ENCODE results near the gene ELL. TPM values are rescaled to one million over a fixed set of nuclear protein-coding genes. Genes with fewer than 3 reads are reported as not detected.

ELL gene
- total RNA-seq, 1 donor from 2014 or later, result 24.5 TPM

- no peaks in the 10 kb centered on the region for H3K9me3 ChIP-seq (ENCODE audit: control insufficient read depth in 3 of 3, low read length in 3 of 3)
- peaks cover 11 to 16% (median 13%) of the 10 kb centered on the region in 3 donors for H3K36me3 ChIP-seq (ENCODE audit: control insufficient read depth in 3 of 3, insufficient read depth in 3 of 3, low read length in 3 of 3)
- no peak overlapping the region for H3K4me3 ChIP-seq (ENCODE audit: low read length in 3 of 3)
- peak overlapping the region; percentile 37 for H3K27ac ChIP-seq (ENCODE audit: low read depth, low read length)
- H3K9ac ChIP-seq (ENCODE audit: low read depth in 1 of 3, low read length in 3 of 3), result peak overlapping the region in 1 of 3 donors; percentile 16
- H3K4me1 ChIP-seq (ENCODE audit: control insufficient read depth in 3 of 3, insufficient read depth in 3 of 3, low read length in 3 of 3), result peaks cover 75 to 80% (median 79%) of the 10 kb centered on the region in 3 donors
- H3K27me3 ChIP-seq (ENCODE audit: control insufficient read depth in 3 of 3, insufficient read depth in 3 of 3, low read length in 3 of 3), result no peaks in the 10 kb centered on the region
Measured at GRCh38 chr19:18475004-18475453, 46.8 kb downstream of the ELL start.

- peak overlapping the region in 1 of 3 donors; percentile 45 for H3K9ac ChIP-seq (ENCODE audit: low read depth in 1 of 3, low read length in 3 of 3)
- H3K9me3 ChIP-seq (ENCODE audit: control insufficient read depth in 3 of 3, low read length in 3 of 3), result no peaks in the 10 kb centered on the region
- H3K36me3 ChIP-seq (ENCODE audit: control insufficient read depth in 3 of 3, insufficient read depth in 3 of 3, low read length in 3 of 3), result peaks cover 11 to 16% (median 13%) of the 10 kb centered on the region in 3 donors
- no peaks in the 10 kb centered on the region for H3K27me3 ChIP-seq (ENCODE audit: control insufficient read depth in 3 of 3, insufficient read depth in 3 of 3, low read length in 3 of 3)
- H3K4me3 ChIP-seq (ENCODE audit: low read length in 3 of 3), result peak overlapping the region in 1 of 3 donors; percentile 22
- peaks cover 75 to 81% (median 79%) of the 10 kb centered on the region in 3 donors for H3K4me1 ChIP-seq (ENCODE audit: control insufficient read depth in 3 of 3, insufficient read depth in 3 of 3, low read length in 3 of 3)
- H3K27ac ChIP-seq (ENCODE audit: low read depth, low read length), result peak overlapping the region; percentile 37
Measured at GRCh38 chr19:18474366-18474887, 47.4 kb downstream of the ELL start.

- Histone ChIP-seq H3K36me3 (ENCODE audit: control insufficient read depth in 3 of 3, insufficient read depth in 3 of 3, low read length in 3 of 3) (peaks cover 11 to 16% (median 13%) of the 10 kb centered on the region in 3 donors), H3K27me3 (ENCODE audit: control insufficient read depth in 3 of 3, insufficient read depth in 3 of 3, low read length in 3 of 3) (no peaks in the 10 kb centered on the region), H3K27ac (ENCODE audit: low read depth, low read length) (peak overlapping the region; percentile 37), H3K4me3 (ENCODE audit: low read length in 3 of 3) (no peak overlapping the region), H3K4me1 (ENCODE audit: control insufficient read depth in 3 of 3, insufficient read depth in 3 of 3, low read length in 3 of 3) (peaks cover 75 to 81% (median 80%) of the 10 kb centered on the region in 3 donors), H3K9ac (ENCODE audit: low read depth in 1 of 3, low read length in 3 of 3) (peak overlapping the region in 2 of 3 donors; percentile 21 to 45), H3K9me3 (ENCODE audit: control insufficient read depth in 3 of 3, low read length in 3 of 3) (no peaks in the 10 kb centered on the region)
Measured at GRCh38 chr19:18473706-18474087, 48.2 kb downstream of the ELL start.

- peaks cover 11 to 16% (median 13%) of the 10 kb centered on the region in 3 donors for H3K36me3 ChIP-seq (ENCODE audit: control insufficient read depth in 3 of 3, insufficient read depth in 3 of 3, low read length in 3 of 3)
- peak overlapping the region in 2 of 3 donors; percentile 43 to 45 for H3K9ac ChIP-seq (ENCODE audit: low read depth in 1 of 3, low read length in 3 of 3)
- H3K27ac ChIP-seq (ENCODE audit: low read depth, low read length), result peak overlapping the region; percentile 37
- no peaks in the 10 kb centered on the region for H3K27me3 ChIP-seq (ENCODE audit: control insufficient read depth in 3 of 3, insufficient read depth in 3 of 3, low read length in 3 of 3)
- H3K9me3 ChIP-seq (ENCODE audit: control insufficient read depth in 3 of 3, low read length in 3 of 3), result no peaks in the 10 kb centered on the region
- peaks cover 75 to 81% (median 80%) of the 10 kb centered on the region in 3 donors for H3K4me1 ChIP-seq (ENCODE audit: control insufficient read depth in 3 of 3, insufficient read depth in 3 of 3, low read length in 3 of 3)
- H3K4me3 ChIP-seq (ENCODE audit: low read length in 3 of 3), result no peak overlapping the region
Measured at GRCh38 chr19:18473003-18473705, 48.7 kb downstream of the ELL start.

- Histone ChIP-seq H3K4me1 (ENCODE audit: control insufficient read depth in 3 of 3, insufficient read depth in 3 of 3, low read length in 3 of 3) (peaks cover 78 to 79% (median 78%) of the 10 kb centered on the region in 3 donors), H3K9ac (ENCODE audit: low read depth in 1 of 3, low read length in 3 of 3) (peak overlapping the region in 1 of 3 donors; percentile 33), H3K27ac (ENCODE audit: low read depth, low read length) (no peak overlapping the region), H3K9me3 (ENCODE audit: control insufficient read depth in 3 of 3, low read length in 3 of 3) (no peaks in the 10 kb centered on the region), H3K27me3 (ENCODE audit: control insufficient read depth in 3 of 3, insufficient read depth in 3 of 3, low read length in 3 of 3) (no peaks in the 10 kb centered on the region), H3K4me3 (ENCODE audit: low read length in 3 of 3) (no peak overlapping the region), H3K36me3 (ENCODE audit: control insufficient read depth in 3 of 3, insufficient read depth in 3 of 3, low read length in 3 of 3) (peaks cover 9 to 13% (median 13%) of the 10 kb centered on the region in 3 donors)
Measured at GRCh38 chr19:18470787-18471186, 51.1 kb downstream of the ELL start.

- Histone ChIP-seq H3K4me3 (ENCODE audit: low read length in 3 of 3) (peak overlapping the region in 2 of 3 donors; percentile 9 to 13), H3K9ac (ENCODE audit: low read depth in 1 of 3, low read length in 3 of 3) (peak overlapping the region; percentile 39 to 66 (median 51)), H3K27me3 (ENCODE audit: control insufficient read depth in 3 of 3, insufficient read depth in 3 of 3, low read length in 3 of 3) (no peaks in the 10 kb centered on the region), H3K9me3 (ENCODE audit: control insufficient read depth in 3 of 3, low read length in 3 of 3) (no peaks in the 10 kb centered on the region), H3K36me3 (ENCODE audit: control insufficient read depth in 3 of 3, insufficient read depth in 3 of 3, low read length in 3 of 3) (peaks cover 9 to 15% (median 13%) of the 10 kb centered on the region in 3 donors), H3K27ac (ENCODE audit: low read depth, low read length) (peak overlapping the region; percentile 84), H3K4me1 (ENCODE audit: control insufficient read depth in 3 of 3, insufficient read depth in 3 of 3, low read length in 3 of 3) (peaks cover 78 to 80% (median 79%) of the 10 kb centered on the region in 3 donors)
Measured at GRCh38 chr19:18469069-18469846, 52.6 kb downstream of the ELL start.

- H3K9ac ChIP-seq (ENCODE audit: low read depth in 1 of 3, low read length in 3 of 3), result peak overlapping the region in 2 of 3 donors; percentile 64 to 66
- H3K36me3 ChIP-seq (ENCODE audit: control insufficient read depth in 3 of 3, insufficient read depth in 3 of 3, low read length in 3 of 3), result peaks cover 12 to 17% (median 13%) of the 10 kb centered on the region in 3 donors
- H3K27me3 ChIP-seq (ENCODE audit: control insufficient read depth in 3 of 3, insufficient read depth in 3 of 3, low read length in 3 of 3), result no peaks in the 10 kb centered on the region
- H3K27ac ChIP-seq (ENCODE audit: low read depth, low read length), result peak overlapping the region; percentile 84
- H3K4me1 ChIP-seq (ENCODE audit: control insufficient read depth in 3 of 3, insufficient read depth in 3 of 3, low read length in 3 of 3), result peaks cover 76 to 78% (median 77%) of the 10 kb centered on the region in 3 donors
- H3K4me3 ChIP-seq (ENCODE audit: low read length in 3 of 3), result no peak overlapping the region
- H3K9me3 ChIP-seq (ENCODE audit: control insufficient read depth in 3 of 3, low read length in 3 of 3), result no peaks in the 10 kb centered on the region
Measured at GRCh38 chr19:18468517-18468916, 53.4 kb downstream of the ELL start.

- peak overlapping the region; percentile 84 for H3K27ac ChIP-seq (ENCODE audit: low read depth, low read length)
- peaks cover 72 to 74% (median 73%) of the 10 kb centered on the region in 3 donors for H3K4me1 ChIP-seq (ENCODE audit: control insufficient read depth in 3 of 3, insufficient read depth in 3 of 3, low read length in 3 of 3)
- peak overlapping the region in 2 of 3 donors; percentile 64 to 66 for H3K9ac ChIP-seq (ENCODE audit: low read depth in 1 of 3, low read length in 3 of 3)
Measured at GRCh38 chr19:18467978-18468377, 53.9 kb downstream of the ELL start.

GRCh38 chr19:18466354-18466753, 55.5 kb downstream of the ELL start:
- peak overlapping the region; percentile 95 for H3K27ac ChIP-seq (ENCODE audit: low read depth, low read length)
- H3K4me1 ChIP-seq (ENCODE audit: control insufficient read depth in 3 of 3, insufficient read depth in 3 of 3, low read length in 3 of 3), result peaks cover 84 to 87% (median 85%) of the 10 kb centered on the region in 3 donors
- H3K36me3 ChIP-seq (ENCODE audit: control insufficient read depth in 3 of 3, insufficient read depth in 3 of 3, low read length in 3 of 3), result peaks cover 3 to 14% (median 12%) of the 10 kb centered on the region in 3 donors
- H3K9me3 ChIP-seq (ENCODE audit: control insufficient read depth in 3 of 3, low read length in 3 of 3), result no peaks in the 10 kb centered on the region
- H3K9ac ChIP-seq (ENCODE audit: low read depth in 1 of 3, low read length in 3 of 3), result peak overlapping the region; percentile 8 to 79 (median 32)
- no peaks in the 10 kb centered on the region for H3K27me3 ChIP-seq (ENCODE audit: control insufficient read depth in 3 of 3, insufficient read depth in 3 of 3, low read length in 3 of 3)
- no peak overlapping the region for H3K4me3 ChIP-seq (ENCODE audit: low read length in 3 of 3)

More at GRCh38 chr19:18467978-18468377, 53.9 kb downstream of the ELL start:
- Histone ChIP-seq H3K27me3 (ENCODE audit: control insufficient read depth in 3 of 3, insufficient read depth in 3 of 3, low read length in 3 of 3) (no peaks in the 10 kb centered on the region), H3K9me3 (ENCODE audit: control insufficient read depth in 3 of 3, low read length in 3 of 3) (no peaks in the 10 kb centered on the region), H3K4me3 (ENCODE audit: low read length in 3 of 3) (no peak overlapping the region), H3K36me3 (ENCODE audit: control insufficient read depth in 3 of 3, insufficient read depth in 3 of 3, low read length in 3 of 3) (peaks cover 12 to 17% (median 13%) of the 10 kb centered on the region in 3 donors)
